Tibial nerve (tissue), 4 donors: ENCODE data around the gene ABI2. TPM values are rescaled to one million over a fixed set of nuclear protein-coding genes. Genes with fewer than 3 reads are reported as not detected.

ENCODE experiments used
- DNase-seq, 2 donors: peaks; one replicate each; pipeline ENCODE4 v3.0.0-alpha.2; 2019; ENCODE audit warnings: low spot score in 2 of 2
- H3K27ac ChIP-seq, 4 donors: fragments of 200-600 bp; sonication (generic) in 3 of 4; one replicate each; pipeline ENCODE4 v1.5.1; 2017 to 2019; ENCODE audit warnings: mild to moderate bottlenecking in 1 of 4
- H3K27me3 ChIP-seq, 2 donors: fragments of 200-600 bp; sonication (generic) in 1 of 2; one replicate each; pipeline versions ENCODE4 v1.5.1 to v1.6.0; 2017 to 2019
- H3K36me3 ChIP-seq, 3 donors: fragments of 200-600 bp; sonication (generic); one replicate each; pipeline ENCODE4 v1.5.1; 2018 to 2019
- H3K4me1 ChIP-seq, 4 donors: fragments of 200-600 bp; sonication (generic) in 3 of 4; one replicate each; pipeline ENCODE4 v1.5.1; 2017 to 2019
- H3K4me3 ChIP-seq, 4 donors: fragments of 200-600 bp; sonication (generic) in 3 of 4; one replicate each; pipeline ENCODE4 v1.5.1; 2017 to 2019; ENCODE audit warnings: mild to moderate bottlenecking in 1 of 4, moderate library complexity in 1 of 4
- H3K9me3 ChIP-seq, 4 donors: fragments of 200-600 bp; sonication (generic) in 3 of 4; one replicate each; pipeline ENCODE4 v1.5.1; 2017 to 2019
- CTCF ChIP-seq, 5 experiments: fragments of 200-600 bp in 3 of 5; fragments of 450-650 bp in 2 of 5; sonication (generic) in 3 of 5; IDR thresholded peaks; one replicate each; pipeline ENCODE4 v1.5.1; 2016 to 2019; ENCODE audit warnings: antibody characterized with exemption in 5 of 5, mild to moderate bottlenecking in 3 of 5, moderate library complexity in 2 of 5
- EP300 ChIP-seq, 2 donors: sonication (generic); formaldehyde crosslinking; IDR thresholded peaks; one replicate each; pipeline ENCODE4 v1.6.1; 2017; ENCODE audit warnings: antibody characterized with exemption in 2 of 2, mild to moderate bottlenecking in 1 of 2
- POLR2A ChIP-seq, 2 donors: fragments of 450-650 bp; IDR thresholded peaks; one replicate each; pipeline ENCODE4 v1.6.1; 2017; ENCODE audit warnings: antibody characterized with exemption in 2 of 2, mild to moderate bottlenecking in 2 of 2, moderate library complexity in 2 of 2
- WGBS, 2 donors: methylation state at CpG; one replicate each; pipeline ENCODE4 v1.1.5; 2018; 5-methylcytosine and 5-hydroxymethylcytosine counted together
- total RNA-seq, 4 donors: library from RNA; depleted of rRNA; stranded (reverse); fragments of >200 nt; gene quantifications; one replicate each; pipeline ENCODE4 v1.1.0, GENCODE V29; 2016

ABI2 gene
- total RNA-seq, 4 donors from 2014 or later: 33.3 to 60.7 (median 42.7) TPM

DNA sequence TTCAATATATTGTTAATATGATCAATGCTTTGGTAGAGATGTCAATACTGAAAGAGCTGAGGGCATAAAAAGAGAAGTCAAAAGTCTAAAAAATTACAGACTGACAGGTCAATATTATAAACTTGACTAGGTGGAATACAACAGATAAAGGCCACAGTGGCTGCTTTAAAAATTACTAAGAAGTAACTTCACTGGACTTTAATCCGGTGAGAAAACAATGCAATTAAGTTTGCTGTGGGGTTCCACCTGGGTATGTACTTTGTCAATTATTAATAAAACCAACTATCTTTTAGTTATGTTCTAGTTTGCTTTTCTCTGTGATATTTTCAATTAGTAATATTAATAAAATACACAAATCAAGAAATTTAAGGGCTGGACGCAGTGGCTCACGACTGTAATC is 162.2 kb downstream of the ABI2 start:
- 92 to 98% methylated on average over 3 of the region's 3 CpGs for WGBS, 2 donors
- H3K4me3 ChIP-seq: no peak overlapping the region
- H3K27ac ChIP-seq: no peak overlapping the region
- H3K27me3 ChIP-seq: no peaks in the 10 kb centered on the region
- peaks cover 0 to 28% (median 0%) of the 10 kb centered on the region in 3 donors for H3K36me3 ChIP-seq
- no peaks in the 10 kb centered on the region for H3K9me3 ChIP-seq
- TF ChIP-seq CTCF (IDR thresholded peaks at IDR 0.05) (no peak), EP300 (IDR thresholded peaks at IDR 0.05) (no peak), POLR2A (IDR thresholded peaks at IDR 0.05) (no peak)
- DNase-seq: no peak
- H3K4me1 ChIP-seq: no peaks in the 10 kb centered on the region

- no peaks in the 10 kb centered on the region for H3K27me3 ChIP-seq
- H3K9me3 ChIP-seq: no peaks in the 10 kb centered on the region
- H3K27ac ChIP-seq: no peak overlapping the region
- no peak for TF ChIP-seq EP300 (IDR thresholded peaks at IDR 0.05)
- TF ChIP-seq POLR2A (IDR thresholded peaks at IDR 0.05): no peak
- no peak for TF ChIP-seq CTCF (IDR thresholded peaks at IDR 0.05)
- H3K36me3 ChIP-seq: peaks cover 0 to 28% (median 0%) of the 10 kb centered on the region in 3 donors
- WGBS, 2 donors: 94 to 95% methylated on average over 2 of the region's 2 CpGs
- H3K4me3 ChIP-seq: no peak overlapping the region
- DNase-seq: no peak
- H3K4me1 ChIP-seq: peaks cover 0 to 8% (median 0%) of the 10 kb centered on the region in 4 donors
Measured at GRCh38 chr2:203492965-203493364, 164.8 kb downstream of the ABI2 start.

Other genes starting within 250 kb of the ABI2 start
- gene CYP20A1, start 89.4 kb upstream of the ABI2 start, total RNA-seq: 10 to 100 TPM; 24.3 to 45.6 (median 31.5) TPM
- gene RAPH1, start 206.9 kb downstream of the ABI2 start, total RNA-seq: 10 to 100 TPM; 35.4 to 60.0 (median 44.4) TPM